H9 (cell line): ENCODE results near the gene DCC. TPM values are rescaled to one million over a fixed set of nuclear protein-coding genes. Genes with fewer than 3 reads are reported as not detected.

Experiments used
- DNase-seq: peaks from one replicate; pipeline ENCODE4 v3.0.0-alpha.2; 2017
- H2AFZ ChIP-seq: one replicate; pipeline ENCODE4 v1.6.1; 2013; ENCODE audit warnings: mild to moderate bottlenecking, low read length, control low read depth, moderate library complexity
- H2AK5ac ChIP-seq: 2 replicates; pipeline ENCODE4 v1.6.1; 2013; ENCODE audit warnings: low read length, control low read depth, mixed read lengths; ENCODE audit not compliant: insufficient read length
- H2BK120ac ChIP-seq: one replicate; pipeline ENCODE4 v1.6.1; 2013; ENCODE audit warnings: low read depth, mild to moderate bottlenecking, low read length, control low read depth, inconsistent platforms; ENCODE audit not compliant: poor library complexity, severe bottlenecking
- H2BK12ac ChIP-seq: 2 replicates; pipeline ENCODE4 v1.6.1; 2013; ENCODE audit warnings: low read length, control low read depth, mixed read lengths, low read depth; ENCODE audit not compliant: insufficient read length
- H2BK15ac ChIP-seq: 2 replicates; pipeline ENCODE4 v1.6.1; 2013; ENCODE audit warnings: low read depth, low read length, control low read depth
- H2BK20ac ChIP-seq: one replicate; pipeline ENCODE4 v1.6.1; 2013; ENCODE audit warnings: low read depth, mild to moderate bottlenecking, low read length, control low read depth, inconsistent platforms; ENCODE audit not compliant: poor library complexity, severe bottlenecking
- H2BK5ac ChIP-seq: 2 replicates; pipeline ENCODE4 v1.6.1; 2013; ENCODE audit warnings: low read length, control low read depth, mixed read lengths; ENCODE audit not compliant: insufficient read length
- H3K14ac ChIP-seq: 2 replicates; pipeline ENCODE4 v1.6.1; 2013; ENCODE audit warnings: low read length, control low read depth; ENCODE audit not compliant: insufficient read depth
- H3K18ac ChIP-seq: 2 replicates; pipeline ENCODE4 v1.6.1; 2013; ENCODE audit warnings: low read depth, mild to moderate bottlenecking, mixed read lengths, low read length, control low read depth; ENCODE audit not compliant: insufficient read length
- H3K23ac ChIP-seq: 2 replicates; pipeline ENCODE4 v1.6.1; 2013; ENCODE audit warnings: low read length, control low read depth, mixed read lengths, low read depth; ENCODE audit not compliant: insufficient read length
- H3K23me2 ChIP-seq: 2 replicates; pipeline ENCODE4 v1.6.1; 2013; ENCODE audit warnings: low read depth, mild to moderate bottlenecking, mixed read lengths, low read length, control low read depth; ENCODE audit not compliant: insufficient read length, poor library complexity, severe bottlenecking
- H3K27ac ChIP-seq: 2 replicates; pipeline ENCODE4 v1.5.1; 2013; ENCODE audit warnings: low read length, control low read depth, mixed read lengths, low read depth; ENCODE audit not compliant: insufficient read length
- H3K27me3 ChIP-seq: 2 replicates; pipeline ENCODE4 v1.6.1; 2013; ENCODE audit warnings: low read length, control low read depth, inconsistent platforms; ENCODE audit not compliant: insufficient read depth
- H3K4ac ChIP-seq: 2 replicates; pipeline ENCODE4 v1.6.1; 2013; ENCODE audit warnings: low read depth, mild to moderate bottlenecking, control low read depth, inconsistent platforms, low read length, moderate library complexity
- H3K4me1 ChIP-seq: 2 replicates; pipeline ENCODE4 v1.6.1; 2013; ENCODE audit warnings: low read length, control low read depth, inconsistent platforms; ENCODE audit not compliant: insufficient read depth
- H3K4me2 ChIP-seq: 2 replicates; pipeline ENCODE4 v1.6.1; 2013; ENCODE audit warnings: low read length, control low read depth, mixed read lengths; ENCODE audit not compliant: insufficient read length, insufficient read depth
- H3K56ac ChIP-seq: 2 replicates; pipeline ENCODE4 v1.6.1; 2013; ENCODE audit warnings: low read depth, mild to moderate bottlenecking, mixed read lengths, low read length, control low read depth; ENCODE audit not compliant: insufficient read length
- H3K79me1 ChIP-seq: 2 replicates; pipeline ENCODE4 v1.6.1; 2013; ENCODE audit warnings: low read depth, mild to moderate bottlenecking, moderate library complexity, low read length, control low read depth, inconsistent platforms; ENCODE audit not compliant: insufficient read depth, poor library complexity, severe bottlenecking
- H3K79me2 ChIP-seq: 2 replicates; pipeline ENCODE4 v1.6.1; 2013; ENCODE audit warnings: low read length, control low read depth, inconsistent platforms; ENCODE audit not compliant: insufficient read depth
- H3K9ac ChIP-seq: 2 replicates; pipeline ENCODE4 v1.6.1; 2013; ENCODE audit warnings: low read length, control low read depth, mixed read lengths; ENCODE audit not compliant: insufficient read length; ENCODE audit errors: extremely low read depth
- H3K9me3 ChIP-seq: one replicate; pipeline ENCODE4 v1.6.1; 2013; ENCODE audit warnings: low read depth, low read length, inconsistent platforms; ENCODE audit not compliant: control insufficient read depth
- H3T11ph ChIP-seq: one replicate; pipeline ENCODE4 v1.6.1; 2013; ENCODE audit warnings: mild to moderate bottlenecking, low read length, control low read depth, inconsistent platforms
- H4K20me1 ChIP-seq: one replicate; pipeline ENCODE4 v1.6.1; 2013; ENCODE audit not compliant: control insufficient read depth, insufficient read length, insufficient read depth
- H4K5ac ChIP-seq: 2 replicates; pipeline ENCODE4 v1.6.1; 2013; ENCODE audit warnings: low read depth, mild to moderate bottlenecking, mixed read lengths, low read length, control low read depth; ENCODE audit not compliant: insufficient read length
- H4K8ac ChIP-seq: replicated peaks from 2 replicates; pipeline ENCODE4 v1.6.1; 2013; ENCODE audit warnings: low read length, control low read depth, mixed read lengths, low read depth; ENCODE audit not compliant: insufficient read length
- H4K91ac ChIP-seq: 2 replicates; pipeline ENCODE4 v1.6.1; 2013; ENCODE audit warnings: low read depth, mild to moderate bottlenecking, moderate library complexity, mixed read lengths, low read length, control low read depth; ENCODE audit not compliant: insufficient read length
- H3K27ac Mint-ChIP-seq, 3 experiments: 2 replicates in 2 of 3; 3 replicates in 1 of 3; pipeline ENCODE4 v1.8.0; 2020 to 2021; ENCODE audit warnings: mixed read lengths in 3 of 3, mild to moderate bottlenecking in 1 of 3, moderate library complexity in 1 of 3
- H3K27me3 Mint-ChIP-seq: 2 replicates; pipeline ENCODE4 v1.8.0; 2021; ENCODE audit warnings: low read depth, mild to moderate bottlenecking, moderate library complexity, mixed read lengths
- H3K36me3 Mint-ChIP-seq, 3 experiments: 2 replicates in 2 of 3; 3 replicates in 1 of 3; pipeline ENCODE4 v1.8.0; 2020 to 2021; ENCODE audit warnings: low read depth in 3 of 3, mixed read lengths in 3 of 3; ENCODE audit not compliant: insufficient read depth in 1 of 3
- H3K4me1 Mint-ChIP-seq, 2 experiments: 2 replicates each; pipeline ENCODE4 v1.8.0; 2020; ENCODE audit warnings: mixed read lengths in 2 of 2
- H3K4me3 Mint-ChIP-seq, 2 experiments: 2 replicates in 1 of 2; 3 replicates in 1 of 2; pipeline ENCODE4 v1.8.0; 2020 to 2021; ENCODE audit warnings: mild to moderate bottlenecking in 2 of 2, mixed read lengths in 2 of 2, moderate library complexity in 1 of 2
- H3K9me3 Mint-ChIP-seq, 2 experiments: 2 replicates in 1 of 2; 3 replicates in 1 of 2; pipeline ENCODE4 v1.8.0; 2020; ENCODE audit warnings: mild to moderate bottlenecking in 2 of 2, mixed read lengths in 2 of 2, moderate library complexity in 1 of 2
- CTCF ChIP-seq: fragments of 200-600 bp; sonication (generic); conservative IDR thresholded peaks from 3 replicates; pipeline ENCODE4 v1.8.0; 2021; ENCODE audit warnings: antibody characterized with exemption, mild to moderate bottlenecking
- WGBS: extraction: QIAGEN DNeasy Blood & Tissue Kit; methylation state at CpG from one replicate; pipeline ENCODE4 v1.1.7; 2013; ENCODE audit warnings: missing lambda C conversion rate, low lambda C conversion rate, mixed read lengths; ENCODE audit not compliant: insufficient read length; ENCODE audit errors: extremely low coverage; 5-methylcytosine and 5-hydroxymethylcytosine counted together
- total RNA-seq: library from RNA; stranded (reverse); gene quantifications from 2 replicates; pipeline ENCODE4 v1.2.1, GENCODE V29; 2021

DCC gene
- total RNA-seq, 1 experiment from 2014 or later, result 0.35 TPM

- no peak overlapping the region for H4K91ac ChIP-seq
- TF ChIP-seq CTCF, result no peak
- no peak overlapping the region for H3K4me3 Mint-ChIP-seq
- H2BK5ac ChIP-seq, result no peak overlapping the region
- no peaks in the 10 kb centered on the region for H3K9me3 ChIP-seq
- H3K4me1 Mint-ChIP-seq, result peaks cover 5 to 9% of the 10 kb centered on the region in 2 experiments; a peak in 3 of 4 replicates
- no peaks in the 10 kb centered on the region for H3K79me1 ChIP-seq
- no peak overlapping the region for H3K23ac ChIP-seq
- no peaks in the 10 kb centered on the region for H3K23me2 ChIP-seq
- H3K27ac ChIP-seq, result no peak overlapping the region
- no peak overlapping the region for H2AK5ac ChIP-seq
- H4K8ac ChIP-seq, result no peak overlapping the region
- H3K27me3 ChIP-seq, result no peaks in the 10 kb centered on the region
- DNase-seq, result no peak
- H3K27ac Mint-ChIP-seq, result no peak overlapping the region
- no peaks in the 10 kb centered on the region; a peak in 1 of 7 replicates for H3K36me3 Mint-ChIP-seq
- H3K56ac ChIP-seq, result no peak overlapping the region
- H3K4me2 ChIP-seq, result no peak overlapping the region
- no peak overlapping the region for H3K4ac ChIP-seq
- no peaks in the 10 kb centered on the region for H3K9me3 Mint-ChIP-seq
- no peak overlapping the region for H2AFZ ChIP-seq
- H3T11ph ChIP-seq, result no peak overlapping the region
- H2BK120ac ChIP-seq, result no peak overlapping the region
- no peaks in the 10 kb centered on the region for H4K20me1 ChIP-seq
- H3K14ac ChIP-seq, result no peak overlapping the region
- H3K9ac ChIP-seq, result no peak overlapping the region
- no peak overlapping the region for H2BK15ac ChIP-seq
- no peaks in the 10 kb centered on the region for H3K4me1 ChIP-seq
- no peak overlapping the region for H2BK12ac ChIP-seq
- H3K27me3 Mint-ChIP-seq, result no peaks in the 10 kb centered on the region
- no CpG with 5 or more reads among the region's 2 CpGs for WGBS
- no peak overlapping the region for H2BK20ac ChIP-seq
- no peak overlapping the region for H4K5ac ChIP-seq
- H3K18ac ChIP-seq, result no peak overlapping the region
- H3K79me2 ChIP-seq, result no peaks in the 10 kb centered on the region
Observed at GRCh38 chr18:53451902-53452301, 1111.9 kb downstream of the DCC start.
